ENCODE data around the gene SEPSECS.
A peak's percentile ranks its signal among the peaks of the same experiment; 100 is the strongest.

Gene SEPSECS

GRCh38 chr4:25144870-25145481 lies 15.3 kb downstream of the SEPSECS start:
- Mint-ChIP-seq H3K4me3 (no peak overlapping the region), H3K27me3 (no peaks in the 10 kb centered on the region), H3K27ac (ENCODE audit: low read depth) (no peak overlapping the region), H3K4me1 (no peaks in the 10 kb centered on the region), H3K9me3 (no peaks in the 10 kb centered on the region), H3K36me3 (ENCODE audit: insufficient read depth) (peaks cover 12% of the 10 kb centered on the region)
- no peak for DNase-seq (ENCODE audit: low spot score in 2 of 2)
- no peak for ATAC-seq (replicated peaks; ENCODE audit: extremely low read depth, poor library complexity, severe bottlenecking)

GRCh38 chr4:25142468-25142867 lies 17.8 kb downstream of the SEPSECS start:
- H3K36me3 Mint-ChIP-seq (ENCODE audit: insufficient read depth): peaks cover 11% of the 10 kb centered on the region

DNA sequence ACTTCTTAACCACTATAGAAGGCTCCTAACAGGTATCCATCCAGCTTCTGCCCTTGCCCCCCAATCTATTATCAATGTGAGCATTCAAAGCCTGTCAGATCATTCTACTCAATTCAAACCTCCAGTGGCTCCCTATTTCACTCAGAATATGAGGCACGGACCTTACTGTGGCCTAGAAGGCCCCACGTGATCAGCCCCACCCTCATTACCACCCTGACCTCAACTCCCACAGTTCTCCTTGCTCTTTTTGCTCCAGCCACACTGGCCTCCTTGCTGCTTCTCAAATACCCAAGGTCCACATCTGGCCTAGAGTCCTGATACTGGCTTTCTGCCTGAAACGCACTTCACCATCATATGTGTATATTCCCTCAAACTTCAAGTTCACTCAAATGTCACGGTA lies 18.7 kb downstream of the SEPSECS start:
- Mint-ChIP-seq H3K4me3 (no peak overlapping the region), H3K4me1 (peaks cover 8% of the 10 kb centered on the region), H3K27ac (ENCODE audit: low read depth) (no peak overlapping the region), H3K27me3 (no peaks in the 10 kb centered on the region), H3K36me3 (ENCODE audit: insufficient read depth) (peaks cover 9% of the 10 kb centered on the region), H3K9me3 (no peaks in the 10 kb centered on the region)
- no peak for ATAC-seq (replicated peaks; ENCODE audit: extremely low read depth, poor library complexity, severe bottlenecking)
- no peak for DNase-seq (ENCODE audit: low spot score in 2 of 2)

More at GRCh38 chr4:25142468-25142867, 17.8 kb downstream of the SEPSECS start:
- ATAC-seq (replicated peaks; ENCODE audit: extremely low read depth, poor library complexity, severe bottlenecking) (no peak), DNase-seq (ENCODE audit: low spot score in 2 of 2) (no peak)
- Mint-ChIP-seq H3K4me3 (no peak overlapping the region), H3K27ac (ENCODE audit: low read depth) (no peak overlapping the region), H3K9me3 (no peaks in the 10 kb centered on the region), H3K4me1 (no peaks in the 10 kb centered on the region), H3K27me3 (no peaks in the 10 kb centered on the region)

DNA sequence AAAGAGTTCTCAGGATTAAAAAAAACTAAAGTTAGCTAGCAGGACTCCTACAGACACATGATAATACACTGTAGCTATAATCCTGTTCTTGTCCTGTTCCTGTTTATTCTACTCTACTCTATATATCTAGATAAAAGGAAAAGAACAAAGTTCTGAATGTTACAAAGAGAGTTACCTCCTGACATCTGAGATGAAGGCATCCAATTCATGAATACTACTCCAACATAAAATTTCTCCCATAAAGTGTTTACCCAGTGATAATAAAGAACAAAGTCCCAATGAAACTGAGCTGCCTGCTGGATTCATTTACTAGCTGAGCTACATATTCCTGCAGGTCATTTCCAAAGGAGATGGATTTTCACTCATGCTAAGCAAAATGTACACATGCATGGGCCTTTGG lies 27.1 kb downstream of the SEPSECS start:
- Mint-ChIP-seq H3K27me3 (no peaks in the 10 kb centered on the region), H3K4me1 (peaks cover 34% of the 10 kb centered on the region), H3K36me3 (ENCODE audit: insufficient read depth) (peaks cover 6% of the 10 kb centered on the region), H3K9me3 (no peaks in the 10 kb centered on the region), H3K27ac (ENCODE audit: low read depth) (no peak overlapping the region), H3K4me3 (no peak overlapping the region)
- DNase-seq (ENCODE audit: low spot score in 2 of 2) (no peak), ATAC-seq (replicated peaks; ENCODE audit: extremely low read depth, poor library complexity, severe bottlenecking) (no peak)

GRCh38 chr4:25131926-25132325 lies 28.3 kb downstream of the SEPSECS start:
- Mint-ChIP-seq H3K36me3 (ENCODE audit: insufficient read depth) (peaks cover 13% of the 10 kb centered on the region), H3K27me3 (no peaks in the 10 kb centered on the region), H3K9me3 (no peaks in the 10 kb centered on the region), H3K4me1 (peaks cover 36% of the 10 kb centered on the region), H3K27ac (ENCODE audit: low read depth) (no peak overlapping the region), H3K4me3 (no peak overlapping the region)
- ATAC-seq (replicated peaks; ENCODE audit: extremely low read depth, poor library complexity, severe bottlenecking) (no peak), DNase-seq (ENCODE audit: low spot score in 2 of 2) (no peak)

- ATAC-seq (replicated peaks; ENCODE audit: extremely low read depth, poor library complexity, severe bottlenecking) (no peak), DNase-seq (ENCODE audit: low spot score in 2 of 2) (no peak)
- Mint-ChIP-seq H3K27ac (ENCODE audit: low read depth) (no peak overlapping the region), H3K9me3 (no peaks in the 10 kb centered on the region), H3K4me1 (peaks cover 31% of the 10 kb centered on the region), H3K36me3 (ENCODE audit: insufficient read depth) (peaks cover 13% of the 10 kb centered on the region), H3K4me3 (no peak overlapping the region), H3K27me3 (no peaks in the 10 kb centered on the region)
Measured at GRCh38 chr4:25131381-25131780, 28.9 kb downstream of the SEPSECS start.

GRCh38 chr4:25129917-25130316 lies 30.3 kb downstream of the SEPSECS start:
- H3K27ac Mint-ChIP-seq (ENCODE audit: low read depth): peak overlapping the region; percentile 45
- no peak for DNase-seq (ENCODE audit: low spot score in 2 of 2)
- H3K4me3 Mint-ChIP-seq: no peak overlapping the region
- no peak for ATAC-seq (replicated peaks; ENCODE audit: extremely low read depth, poor library complexity, severe bottlenecking)
- H3K4me1 Mint-ChIP-seq: peaks cover 17% of the 10 kb centered on the region
- no peaks in the 10 kb centered on the region for H3K9me3 Mint-ChIP-seq
- H3K27me3 Mint-ChIP-seq: no peaks in the 10 kb centered on the region
- H3K36me3 Mint-ChIP-seq (ENCODE audit: insufficient read depth): peaks cover 20% of the 10 kb centered on the region

GRCh38 chr4:25128671-25129070 lies 31.6 kb downstream of the SEPSECS start:
- ATAC-seq (replicated peaks; ENCODE audit: extremely low read depth, poor library complexity, severe bottlenecking): no peak
- H3K27me3 Mint-ChIP-seq: no peaks in the 10 kb centered on the region
- no peak for DNase-seq (ENCODE audit: low spot score in 2 of 2)
- no peaks in the 10 kb centered on the region for H3K9me3 Mint-ChIP-seq
- H3K36me3 Mint-ChIP-seq (ENCODE audit: insufficient read depth): peaks cover 22% of the 10 kb centered on the region
- peaks cover 14% of the 10 kb centered on the region for H3K4me1 Mint-ChIP-seq
- H3K27ac Mint-ChIP-seq (ENCODE audit: low read depth): no peak overlapping the region
- no peak overlapping the region for H3K4me3 Mint-ChIP-seq

DNA sequence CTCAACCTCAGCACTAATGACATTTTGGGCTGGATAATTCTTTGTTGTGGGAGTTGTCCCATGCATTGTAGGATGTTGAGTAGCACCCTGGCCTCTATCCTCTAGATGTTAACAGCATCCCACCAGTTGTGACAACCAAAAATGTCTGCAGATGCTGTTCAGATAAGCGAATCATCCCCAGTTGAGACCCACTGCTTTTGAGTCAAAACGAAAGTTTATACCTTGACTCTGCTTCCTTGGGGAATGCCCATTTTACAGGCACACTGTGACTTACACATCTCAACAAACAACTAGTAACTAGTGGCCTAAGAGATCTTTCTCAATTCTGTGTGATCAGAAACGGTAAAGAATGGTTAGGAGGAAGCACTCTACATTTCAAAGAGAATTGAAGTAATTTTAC lies 37.0 kb downstream of the SEPSECS start:
- H3K4me1 Mint-ChIP-seq: peaks cover 9% of the 10 kb centered on the region
- H3K36me3 Mint-ChIP-seq (ENCODE audit: insufficient read depth): peaks cover 24% of the 10 kb centered on the region
- ATAC-seq (replicated peaks; ENCODE audit: extremely low read depth, poor library complexity, severe bottlenecking): no peak
- DNase-seq (ENCODE audit: low spot score in 2 of 2): no peak
- no peak overlapping the region for H3K27ac Mint-ChIP-seq (ENCODE audit: low read depth)
- H3K27me3 Mint-ChIP-seq: no peaks in the 10 kb centered on the region
- H3K4me3 Mint-ChIP-seq: no peak overlapping the region
- H3K9me3 Mint-ChIP-seq: no peaks in the 10 kb centered on the region

DNA sequence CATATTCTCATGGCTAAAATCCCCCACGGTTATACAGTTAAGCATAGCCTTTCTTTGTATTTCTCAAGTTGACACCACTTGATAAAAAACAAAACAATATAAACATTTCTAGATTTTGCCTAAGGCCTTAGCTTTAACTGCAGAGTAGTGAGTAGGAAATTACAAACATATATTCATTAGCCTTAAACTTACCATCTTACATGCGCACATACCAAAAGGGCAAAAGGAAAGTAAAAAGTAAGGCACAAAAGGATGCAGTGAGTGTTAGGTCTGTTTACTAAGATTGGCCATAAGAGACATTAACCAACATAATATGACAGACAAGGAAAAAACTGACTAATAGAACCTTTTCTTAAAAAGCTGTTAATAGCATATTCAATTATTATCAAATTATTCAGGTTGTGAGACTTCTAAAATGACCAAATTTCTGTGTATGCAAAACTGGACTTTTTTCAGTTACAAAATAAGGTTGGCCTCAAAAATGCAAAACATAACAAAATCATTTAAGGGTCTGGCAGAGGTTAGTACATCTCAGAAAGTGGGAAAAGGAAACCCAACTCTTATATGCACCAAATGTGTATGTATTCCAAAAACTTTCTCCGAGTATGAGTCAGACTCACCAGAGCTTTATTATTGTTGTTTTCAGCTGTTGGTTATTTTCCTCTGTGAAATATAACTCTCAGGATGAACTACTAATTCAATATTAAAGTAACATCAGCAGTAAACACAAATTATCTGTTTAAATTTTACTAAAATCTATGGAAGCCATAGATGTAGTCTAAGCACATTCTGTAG lies 39.9 kb downstream of the SEPSECS start:
- no peaks in the 10 kb centered on the region for H3K27me3 Mint-ChIP-seq
- H3K9me3 Mint-ChIP-seq: no peaks in the 10 kb centered on the region
- peaks cover 13% of the 10 kb centered on the region for H3K36me3 Mint-ChIP-seq (ENCODE audit: insufficient read depth)
- DNase-seq (ENCODE audit: low spot score in 2 of 2): no peak
- no peak for ATAC-seq (replicated peaks; ENCODE audit: extremely low read depth, poor library complexity, severe bottlenecking)
- no peaks in the 10 kb centered on the region for H3K4me1 Mint-ChIP-seq
- H3K4me3 Mint-ChIP-seq: no peak overlapping the region
- H3K27ac Mint-ChIP-seq (ENCODE audit: low read depth): no peak overlapping the region

DNA sequence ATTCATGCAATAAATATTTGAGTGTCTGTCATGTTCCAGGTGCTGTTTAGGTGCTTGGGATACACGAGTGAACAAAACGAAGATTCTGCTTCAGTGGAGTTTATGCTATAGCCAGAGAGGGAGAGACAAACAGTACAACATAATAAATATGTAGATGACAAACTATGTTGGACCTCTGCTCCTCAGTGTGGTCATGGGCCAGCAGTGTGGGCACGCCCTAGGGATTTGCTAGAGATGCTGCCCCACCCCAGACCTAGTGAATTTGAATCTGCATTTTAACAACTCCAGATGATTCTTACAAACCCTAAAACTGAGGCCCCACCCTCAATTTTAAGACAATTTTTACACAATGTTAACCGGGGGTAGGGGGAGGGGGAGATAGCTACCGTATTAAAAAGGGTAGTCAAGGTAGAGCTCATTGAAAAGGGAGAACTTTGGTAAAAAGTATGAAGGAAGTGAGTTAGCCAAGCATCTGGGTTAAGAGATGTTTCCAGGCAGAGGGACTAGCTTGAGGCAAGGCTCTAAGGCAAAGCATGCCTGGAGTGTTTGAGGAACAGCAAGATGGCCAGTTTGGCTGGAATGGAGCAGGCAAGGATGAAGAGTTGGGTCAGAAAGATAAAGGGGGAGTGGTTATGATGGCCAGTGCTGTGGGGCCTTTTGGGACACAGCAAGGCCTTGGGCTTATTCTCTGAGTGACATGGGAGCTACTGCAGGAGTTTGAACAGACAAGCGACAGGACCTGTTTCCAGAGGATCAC lies 42.4 kb downstream of the SEPSECS start:
- Mint-ChIP-seq H3K4me3 (no peak overlapping the region), H3K27ac (ENCODE audit: low read depth) (no peak overlapping the region), H3K4me1 (no peaks in the 10 kb centered on the region), H3K27me3 (no peaks in the 10 kb centered on the region), H3K36me3 (ENCODE audit: insufficient read depth) (no peaks in the 10 kb centered on the region), H3K9me3 (no peaks in the 10 kb centered on the region)
- no peak for ATAC-seq (replicated peaks; ENCODE audit: extremely low read depth, poor library complexity, severe bottlenecking)
- DNase-seq (ENCODE audit: low spot score in 2 of 2): no peak

DNA sequence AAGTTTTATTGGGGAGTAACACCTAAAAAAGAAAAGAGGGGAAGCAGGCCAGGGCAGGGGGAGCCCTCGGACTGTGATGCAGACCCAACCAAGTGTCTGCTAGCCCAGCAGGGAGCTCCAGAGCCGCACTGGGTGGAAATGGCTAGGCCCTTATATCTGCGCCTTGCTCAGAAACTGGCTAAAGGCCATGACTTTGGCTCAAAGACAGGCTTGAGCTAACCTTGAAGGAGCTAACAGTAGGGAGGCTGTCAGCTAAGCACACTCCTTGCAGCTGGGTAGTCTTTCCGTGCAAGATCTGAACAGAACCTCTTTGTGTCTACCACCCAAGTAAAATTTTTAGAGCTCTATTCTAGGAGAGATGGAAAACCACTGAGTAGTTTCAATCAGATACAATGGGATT lies 43.0 kb downstream of the SEPSECS start:
- no peaks in the 10 kb centered on the region for H3K27me3 Mint-ChIP-seq
- H3K9me3 Mint-ChIP-seq: no peaks in the 10 kb centered on the region
- DNase-seq (ENCODE audit: low spot score in 2 of 2) (no peak), ATAC-seq (replicated peaks; ENCODE audit: extremely low read depth, poor library complexity, severe bottlenecking) (no peak)
- H3K36me3 Mint-ChIP-seq (ENCODE audit: insufficient read depth): no peaks in the 10 kb centered on the region
- H3K4me1 Mint-ChIP-seq: no peaks in the 10 kb centered on the region
- H3K4me3 Mint-ChIP-seq: no peak overlapping the region
- H3K27ac Mint-ChIP-seq (ENCODE audit: low read depth): no peak overlapping the region

Measured in central memory CD8-positive, alpha-beta T cell (primary cell).